ENCODE data around the gene YWHAH.

- TF ChIP-seq, protein P1, sequence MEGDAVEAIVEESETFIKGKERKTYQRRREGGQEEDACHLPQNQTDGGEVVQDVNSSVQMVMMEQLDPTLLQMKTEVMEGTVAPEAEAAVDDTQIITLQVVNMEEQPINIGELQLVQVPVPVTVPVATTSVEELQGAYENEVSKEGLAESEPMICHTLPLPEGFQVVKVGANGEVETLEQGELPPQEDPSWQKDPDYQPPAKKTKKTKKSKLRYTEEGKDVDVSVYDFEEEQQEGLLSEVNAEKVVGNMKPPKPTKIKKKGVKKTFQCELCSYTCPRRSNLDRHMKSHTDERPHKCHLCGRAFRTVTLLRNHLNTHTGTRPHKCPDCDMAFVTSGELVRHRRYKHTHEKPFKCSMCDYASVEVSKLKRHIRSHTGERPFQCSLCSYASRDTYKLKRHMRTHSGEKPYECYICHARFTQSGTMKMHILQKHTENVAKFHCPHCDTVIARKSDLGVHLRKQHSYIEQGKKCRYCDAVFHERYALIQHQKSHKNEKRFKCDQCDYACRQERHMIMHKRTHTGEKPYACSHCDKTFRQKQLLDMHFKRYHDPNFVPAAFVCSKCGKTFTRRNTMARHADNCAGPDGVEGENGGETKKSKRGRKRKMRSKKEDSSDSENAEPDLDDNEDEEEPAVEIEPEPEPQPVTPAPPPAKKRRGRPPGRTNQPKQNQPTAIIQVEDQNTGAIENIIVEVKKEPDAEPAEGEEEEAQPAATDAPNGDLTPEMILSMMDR (IDR thresholded peaks at IDR 0.05) = no peak
- TF ChIP-seq POLR2A (IDR thresholded peaks at IDR 0.05) = no peak
These were observed 23.2 kb upstream of the YWHAH start for GRCh38 chr22:31921106-31921505.

Data from body of pancreas (tissue), 4 donors.